ENCODE results near the gene KLC1. TPM values are rescaled to one million over a fixed set of nuclear protein-coding genes. Genes with fewer than 3 reads are reported as not detected.

Gene KLC1
- polyA plus RNA-seq, 2 of the 4 experiments (the other 2 are of a cell fraction): 81.8 to 150 TPM

- Histone ChIP-seq H3K27ac (no peak overlapping the region), H3K4me1 (no peaks in the 10 kb centered on the region), H3K9me3 (no peaks in the 10 kb centered on the region), H3K4me2 (no peak overlapping the region), H3K4me3 (no peak overlapping the region)
- WGBS (ENCODE audit: missing lambda C conversion rate): 94% methylated on average over 13 of the region's 14 CpGs
- ATAC-seq: no peak
- ChIA-PET POLR2A (no interaction called here), CTCF (interaction anchor here (0.9 kb wide), 1 partner anchor 20 kb away, joined by 3 read pairs; no protein-coding TSS in a partner anchor)
- no peak for DNase-seq (ENCODE audit: low read depth in 1 of 2, low spot score in 1 of 2)
- FAIRE-seq: no peak
- TF ChIP-seq, protein P1, sequence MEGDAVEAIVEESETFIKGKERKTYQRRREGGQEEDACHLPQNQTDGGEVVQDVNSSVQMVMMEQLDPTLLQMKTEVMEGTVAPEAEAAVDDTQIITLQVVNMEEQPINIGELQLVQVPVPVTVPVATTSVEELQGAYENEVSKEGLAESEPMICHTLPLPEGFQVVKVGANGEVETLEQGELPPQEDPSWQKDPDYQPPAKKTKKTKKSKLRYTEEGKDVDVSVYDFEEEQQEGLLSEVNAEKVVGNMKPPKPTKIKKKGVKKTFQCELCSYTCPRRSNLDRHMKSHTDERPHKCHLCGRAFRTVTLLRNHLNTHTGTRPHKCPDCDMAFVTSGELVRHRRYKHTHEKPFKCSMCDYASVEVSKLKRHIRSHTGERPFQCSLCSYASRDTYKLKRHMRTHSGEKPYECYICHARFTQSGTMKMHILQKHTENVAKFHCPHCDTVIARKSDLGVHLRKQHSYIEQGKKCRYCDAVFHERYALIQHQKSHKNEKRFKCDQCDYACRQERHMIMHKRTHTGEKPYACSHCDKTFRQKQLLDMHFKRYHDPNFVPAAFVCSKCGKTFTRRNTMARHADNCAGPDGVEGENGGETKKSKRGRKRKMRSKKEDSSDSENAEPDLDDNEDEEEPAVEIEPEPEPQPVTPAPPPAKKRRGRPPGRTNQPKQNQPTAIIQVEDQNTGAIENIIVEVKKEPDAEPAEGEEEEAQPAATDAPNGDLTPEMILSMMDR (IDR thresholded peaks at IDR 0.05): no peak
- TF ChIP-seq MYC (IDR thresholded peaks at IDR 0.05; ENCODE audit: borderline replicate concordance, low read length) (no peak), CBX8 (IDR thresholded peaks at IDR 0.05) (no peak), FOXS1 (CRISPR knock-in tag; IDR thresholded peaks at IDR 0.05) (no peak), MAFK (IDR thresholded peaks at IDR 0.05; ENCODE audit: partially characterized antibody) (no peak), NR3C1 (IDR thresholded peaks at IDR 0.05) (no peak), KDM1A (IDR thresholded peaks at IDR 0.05; ENCODE audit: low read depth) (no peak), ZSCAN20 (CRISPR knock-in tag; IDR thresholded peaks at IDR 0.05) (no peak), EP300 (IDR thresholded peaks at IDR 0.05) (no peak), RARB (CRISPR knock-in tag; IDR thresholded peaks at IDR 0.05) (no peak), ZC3H11A (IDR thresholded peaks at IDR 0.05) (no peak), KDM5A (IDR thresholded peaks at IDR 0.05) (no peak), RNF2 (IDR thresholded peaks at IDR 0.05; ENCODE audit: borderline replicate concordance, low read depth) (no peak), TFCP2L1 (CRISPR knock-in tag; IDR thresholded peaks at IDR 0.05) (no peak), RFX5 (IDR thresholded peaks at IDR 0.05) (no peak), CHD2 (IDR thresholded peaks at IDR 0.05; ENCODE audit: low read length, partially characterized antibody) (no peak)
- TF ChIP-seq, protein P2, sequence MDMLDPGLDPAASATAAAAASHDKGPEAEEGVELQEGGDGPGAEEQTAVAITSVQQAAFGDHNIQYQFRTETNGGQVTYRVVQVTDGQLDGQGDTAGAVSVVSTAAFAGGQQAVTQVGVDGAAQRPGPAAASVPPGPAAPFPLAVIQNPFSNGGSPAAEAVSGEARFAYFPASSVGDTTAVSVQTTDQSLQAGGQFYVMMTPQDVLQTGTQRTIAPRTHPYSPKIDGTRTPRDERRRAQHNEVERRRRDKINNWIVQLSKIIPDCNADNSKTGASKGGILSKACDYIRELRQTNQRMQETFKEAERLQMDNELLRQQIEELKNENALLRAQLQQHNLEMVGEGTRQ (IDR thresholded peaks at IDR 0.05): no peak
Measured at GRCh38 chr14:103740991-103741689, 112.1 kb downstream of the KLC1 start.

DNA sequence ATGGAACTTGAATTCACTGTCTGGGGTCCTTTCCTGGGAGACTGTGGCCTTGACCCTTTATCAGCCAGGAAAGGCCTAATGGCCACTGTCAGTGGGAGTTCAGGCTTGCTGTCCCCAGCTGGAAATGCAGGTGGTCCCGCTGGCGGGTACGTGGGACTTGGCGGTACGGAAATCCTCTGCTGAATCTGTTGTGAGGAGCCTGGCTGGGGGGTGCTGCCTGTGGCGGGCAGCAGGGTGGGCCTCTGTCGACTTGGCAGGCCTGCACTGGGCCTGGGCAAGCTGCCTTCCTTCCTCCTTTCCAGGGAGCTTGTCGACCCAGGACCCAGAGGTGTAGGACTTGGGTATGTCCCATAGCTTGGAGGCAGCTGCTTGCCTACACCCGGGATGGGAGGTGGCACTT is 112.9 kb downstream of the KLC1 start:
- ATAC-seq: no peak
- POLR2A ChIA-PET: no interaction called here
- H3K4me3 ChIP-seq: no peak overlapping the region
- WGBS (ENCODE audit: missing lambda C conversion rate): 91% methylated on average over 7 of the region's 9 CpGs
- H3K4me2 ChIP-seq: no peak overlapping the region
- DNase-seq (ENCODE audit: low read depth in 1 of 2, low spot score in 1 of 2): no peak
- CTCF ChIA-PET: interaction anchor here (0.9 kb wide), 1 partner anchor 21 kb away, joined by 3 read pairs; no protein-coding TSS in a partner anchor
- TF ChIP-seq TFCP2L1 (CRISPR knock-in tag; IDR thresholded peaks at IDR 0.05) (no peak), GATA3 (IDR thresholded peaks at IDR 0.05; ENCODE audit: borderline replicate concordance) (no peak), BHLHE40 (IDR thresholded peaks at IDR 0.05; ENCODE audit: low read depth, low read length) (no peak), MAZ (IDR thresholded peaks at IDR 0.05; ENCODE audit: borderline replicate concordance, low read depth, low read length) (no peak), EHMT2 (IDR thresholded peaks at IDR 0.05; ENCODE audit: low read depth) (no peak), POLR2A (IDR thresholded peaks at IDR 0.05; ENCODE audit: low read length) (no peak), ZSCAN20 (CRISPR knock-in tag; IDR thresholded peaks at IDR 0.05) (no peak), HEYL (CRISPR knock-in tag; IDR thresholded peaks at IDR 0.05) (no peak), ZNF302 (CRISPR knock-in tag; IDR thresholded peaks at IDR 0.05) (no peak), NPAS2 (CRISPR knock-in tag; IDR thresholded peaks at IDR 0.05; ENCODE audit: borderline replicate concordance) (no peak), SMC3 (IDR thresholded peaks at IDR 0.05) (no peak)
- TF ChIP-seq, protein P3, sequence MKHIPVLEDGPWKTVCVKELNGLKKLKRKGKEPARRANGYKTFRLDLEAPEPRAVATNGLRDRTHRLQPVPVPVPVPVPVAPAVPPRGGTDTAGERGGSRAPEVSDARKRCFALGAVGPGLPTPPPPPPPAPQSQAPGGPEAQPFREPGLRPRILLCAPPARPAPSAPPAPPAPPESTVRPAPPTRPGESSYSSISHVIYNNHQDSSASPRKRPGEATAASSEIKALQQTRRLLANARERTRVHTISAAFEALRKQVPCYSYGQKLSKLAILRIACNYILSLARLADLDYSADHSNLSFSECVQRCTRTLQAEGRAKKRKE (CRISPR knock-in tag; IDR thresholded peaks at IDR 0.05; ENCODE audit: low read depth): no peak
- H3K27ac ChIP-seq: no peak overlapping the region
- no peaks in the 10 kb centered on the region for H3K4me1 ChIP-seq
- no peaks in the 10 kb centered on the region for H3K9me3 ChIP-seq
- no peak for FAIRE-seq

Data from A549 (cell line).